GM12873 (cell line): ENCODE measurements around the gene ACBD6.

Experiments
- CTCF ChIP-seq: IDR thresholded peaks from 2 replicates; pipeline ENCODE4 v1.5.1; 2012; ENCODE audit warnings: low read depth, mild to moderate bottlenecking, moderate library complexity, low read length, control low read depth; ENCODE audit not compliant: insufficient read depth; ENCODE audit errors: missing control alignments

The ACBD6 gene

GRCh38 chr1:180524160-180524914 lies 22.0 kb upstream of the ACBD6 start:
- no peak for TF ChIP-seq CTCF

- TF ChIP-seq CTCF, result no peak
Observed at GRCh38 chr1:180522213-180522515, 19.8 kb upstream of the ACBD6 start.

GRCh38 chr1:180521474-180522212 lies 19.3 kb upstream of the ACBD6 start:
- no peak for TF ChIP-seq CTCF

GRCh38 chr1:180519846-180520245 lies 17.5 kb upstream of the ACBD6 start:
- TF ChIP-seq CTCF, result no peak

GRCh38 chr1:180515857-180516388 lies 13.5 kb upstream of the ACBD6 start:
- peak; percentile 69 for TF ChIP-seq CTCF

- no peak for TF ChIP-seq CTCF
Observed at GRCh38 chr1:180515364-180515763, 13.0 kb upstream of the ACBD6 start.

- TF ChIP-seq CTCF, result no peak
Observed at GRCh38 chr1:180513531-180513930, 11.2 kb upstream of the ACBD6 start.
